GM18870 (cell line): ENCODE measurements around the gene CLEC19A.
"Not testable (repeated sequence)": the region's sequence is repeated elsewhere in the genome, so short reads cannot be mapped to it uniquely, and the experiment has no call there.

Source experiments
- ATAC-seq: cut with Tn5 transposase; IDR thresholded peaks from one replicate; pipeline ENCODE4 v1.9.1; 2021; ENCODE audit warnings: moderate library complexity; ENCODE audit not compliant: unreplicated experiment

CLEC19A gene

DNA sequence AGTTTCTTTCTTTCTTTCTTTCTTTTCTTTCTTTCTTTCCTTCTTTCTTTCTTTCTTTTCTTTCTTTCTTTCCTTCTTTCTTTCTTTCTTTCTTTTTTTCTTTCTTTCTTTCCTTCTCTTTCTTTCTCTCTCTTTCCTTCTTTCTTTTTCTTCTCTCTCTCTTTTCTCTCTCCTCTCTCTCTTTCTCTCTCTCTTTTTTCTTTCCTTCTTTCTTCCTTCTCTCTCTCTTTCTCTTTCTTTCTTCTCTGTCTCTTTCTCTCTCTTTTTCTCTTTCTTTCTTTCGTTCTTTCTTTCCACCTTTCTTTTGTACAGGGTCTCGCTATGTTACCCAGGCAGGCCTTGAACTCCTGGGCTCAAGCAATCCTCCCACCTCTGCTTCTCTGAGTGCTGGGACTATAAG lies 35.7 kb downstream of the CLEC19A start:
- ATAC-seq, result not testable (repeated sequence)

DNA sequence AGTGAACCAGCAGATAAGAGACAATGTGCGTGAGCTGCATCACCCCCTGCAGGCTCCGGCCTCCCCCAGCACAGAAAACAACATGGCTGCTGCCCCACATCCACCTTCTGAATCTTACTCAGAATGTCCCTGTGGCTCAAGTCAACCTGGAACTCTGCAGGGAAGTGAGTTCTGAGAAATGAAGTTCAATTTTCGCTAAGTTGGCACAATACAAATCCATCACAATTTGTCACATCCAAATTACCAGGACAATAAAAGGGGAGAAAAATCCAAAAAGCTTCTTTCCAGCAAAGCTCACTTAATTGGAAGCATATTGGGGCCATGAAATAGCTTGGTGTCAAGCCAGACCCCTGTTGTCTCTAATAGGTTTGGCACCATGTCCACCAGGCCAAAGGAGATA lies 38.1 kb downstream of the CLEC19A start:
- ATAC-seq, result no peak

GRCh38 chr16:19328364-19328763 lies 42.8 kb downstream of the CLEC19A start:
- no peak for ATAC-seq

GRCh38 chr16:19329932-19330331 lies 44.4 kb downstream of the CLEC19A start:
- no peak for ATAC-seq

DNA sequence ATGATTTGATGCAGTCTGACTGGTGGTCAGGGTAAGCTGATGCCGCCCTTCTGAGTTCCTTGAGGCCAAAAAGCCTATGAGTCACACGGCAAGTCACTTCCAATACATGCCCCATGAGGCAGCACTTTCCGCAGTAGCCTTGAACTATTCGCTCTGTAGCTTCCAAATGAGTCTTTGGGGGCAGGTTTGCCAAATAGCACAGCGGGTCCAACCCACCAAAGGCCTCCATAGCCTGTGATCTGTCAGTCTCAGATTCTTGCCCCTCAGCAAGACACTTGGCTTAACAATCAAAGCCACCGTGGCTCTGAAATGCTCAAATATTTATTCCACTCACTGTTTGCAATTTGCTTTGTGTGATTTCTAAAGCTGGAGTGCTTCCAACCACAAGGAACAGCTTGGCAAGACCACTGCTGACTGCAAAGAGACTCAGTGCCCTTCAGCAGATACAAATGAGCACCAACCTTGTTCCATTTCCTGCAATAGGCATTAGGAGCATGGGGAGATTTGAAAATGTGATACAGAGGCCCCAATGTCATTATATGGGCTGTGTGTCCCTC lies 45.4 kb downstream of the CLEC19A start:
- ATAC-seq, result no peak

DNA sequence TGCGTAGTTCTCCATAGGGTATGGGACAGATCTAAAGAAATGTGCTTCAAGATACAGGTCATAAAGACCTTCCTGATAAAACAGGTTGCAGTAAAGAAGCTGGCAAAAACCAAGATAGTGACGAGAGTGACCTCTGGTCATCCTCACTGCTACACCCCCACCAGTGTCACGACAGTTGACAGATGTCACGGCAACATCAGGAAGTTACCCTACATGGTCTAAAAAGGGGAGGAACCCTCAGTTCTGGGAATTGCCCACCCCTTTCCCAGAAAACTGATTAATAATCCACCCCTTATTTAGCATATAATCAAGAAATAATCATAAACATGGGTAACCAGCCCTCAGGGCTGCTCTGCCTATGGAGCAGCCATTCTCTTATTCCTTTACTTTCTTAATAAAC lies 46.3 kb downstream of the CLEC19A start:
- ATAC-seq, result no peak

- no peak for ATAC-seq
Measured at GRCh38 chr16:19338335-19338734, 52.8 kb downstream of the CLEC19A start.

DNA sequence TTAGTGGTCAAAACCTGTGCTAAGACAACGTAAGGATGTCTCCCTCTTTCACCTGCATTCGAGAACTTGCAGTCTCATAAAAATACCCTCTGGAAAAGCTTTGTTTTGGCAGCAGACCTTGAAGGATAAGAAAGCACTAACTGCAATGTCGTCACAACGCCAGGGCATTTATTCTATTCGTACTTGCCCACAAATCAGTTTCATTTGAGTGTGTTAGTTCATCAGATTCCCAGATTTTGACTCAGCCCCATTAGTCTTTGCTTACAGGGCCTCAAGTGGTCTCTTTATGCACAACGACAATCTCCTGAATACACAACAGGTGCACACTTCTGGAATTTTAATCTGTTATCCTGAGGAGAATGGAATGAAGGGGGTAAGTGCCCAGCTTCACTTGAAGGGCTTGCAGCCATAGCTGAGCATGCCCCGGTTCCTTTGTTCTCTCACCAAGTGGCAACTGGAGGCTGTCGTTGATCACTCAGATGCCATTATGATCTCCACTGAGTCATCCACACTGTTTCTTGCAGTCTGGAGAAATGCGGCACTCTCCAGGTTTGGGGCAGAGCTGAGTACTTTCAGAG lies 58.8 kb downstream of the CLEC19A start:
- ATAC-seq, result no peak

GRCh38 chr16:19344980-19345379 lies 59.4 kb downstream of the CLEC19A start:
- ATAC-seq, result no peak

DNA sequence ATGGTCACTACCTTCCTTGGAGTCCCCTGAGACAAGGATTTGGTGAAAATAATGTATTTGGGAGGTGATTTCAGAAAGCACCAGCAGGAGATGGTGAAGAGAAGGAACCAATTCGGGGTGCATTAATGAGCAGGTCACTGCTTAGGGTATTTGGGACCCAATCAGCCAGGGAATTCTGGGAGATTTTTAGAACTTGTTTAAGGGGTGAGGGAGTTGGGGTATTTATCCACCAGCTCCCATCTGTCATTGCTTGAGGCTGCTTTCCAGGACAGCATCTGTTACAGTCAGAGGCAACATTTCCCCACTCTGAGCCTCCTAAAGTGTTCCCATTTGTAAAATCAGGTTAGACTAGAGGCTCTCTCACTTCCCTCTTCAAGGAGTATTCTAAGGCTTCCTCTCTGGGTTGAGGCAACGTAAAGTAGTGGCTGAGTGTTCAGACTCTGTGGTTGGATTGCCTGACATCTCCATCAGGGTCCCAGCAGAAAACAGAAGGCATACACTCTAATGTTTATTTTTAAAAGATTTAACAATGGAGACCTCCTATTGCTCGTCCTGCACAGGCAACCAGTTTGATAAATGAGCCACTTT lies 60.9 kb downstream of the CLEC19A start:
- no peak for ATAC-seq

DNA sequence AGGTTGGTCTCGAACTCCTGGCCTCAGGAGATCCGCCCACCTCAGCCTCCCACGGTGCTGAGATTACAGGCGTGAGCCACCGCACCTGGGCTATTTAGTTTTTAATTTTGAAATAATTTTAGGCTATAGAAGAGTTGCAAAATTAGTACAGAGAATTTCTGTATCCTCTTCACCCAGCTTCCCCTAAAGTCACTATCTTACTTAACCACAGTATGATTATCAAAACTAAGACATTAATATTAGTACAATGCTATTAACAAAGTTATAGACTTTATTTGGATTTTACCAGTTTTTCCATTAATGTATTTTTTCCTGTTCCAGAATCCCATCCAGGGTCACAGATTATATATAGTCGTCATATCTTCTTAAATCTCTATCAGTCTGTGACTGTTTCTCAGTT lies 62.6 kb downstream of the CLEC19A start:
- no peak for ATAC-seq

DNA sequence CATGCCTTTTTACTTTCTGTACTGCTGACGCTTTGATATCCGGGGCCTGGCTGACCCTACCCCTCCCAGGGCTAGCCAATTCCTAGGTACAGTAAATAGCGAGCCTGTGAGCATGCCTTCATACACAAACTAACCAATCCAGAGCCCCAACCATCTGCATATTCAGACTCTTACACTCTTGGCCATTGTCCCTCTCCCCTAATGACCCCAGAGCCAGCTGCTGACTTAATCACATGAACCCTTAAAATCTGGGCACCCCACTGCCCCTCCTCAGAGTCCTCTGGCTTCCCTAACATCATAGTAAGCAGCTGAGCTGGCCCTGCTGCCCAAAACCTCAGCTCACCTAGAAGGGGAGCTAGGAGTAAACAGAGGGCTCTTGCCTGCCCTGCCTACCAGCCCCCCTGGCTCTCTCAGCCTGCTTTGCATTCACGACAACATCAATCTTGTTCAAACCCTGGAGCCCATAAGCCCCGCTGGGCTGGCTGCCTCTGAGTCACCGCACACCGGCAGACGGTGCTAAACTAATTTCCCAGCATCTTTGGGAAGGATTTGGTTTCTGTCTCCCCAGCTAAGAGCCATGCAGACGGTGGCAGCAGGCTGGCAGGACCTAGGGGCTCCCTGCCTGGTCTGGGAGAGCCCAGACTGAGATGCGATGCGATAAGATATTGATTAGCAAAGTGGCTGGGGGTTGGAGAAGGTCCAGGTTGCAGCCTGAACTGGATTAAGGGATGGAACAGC lies 63.2 kb downstream of the CLEC19A start:
- ATAC-seq, result no peak

DNA sequence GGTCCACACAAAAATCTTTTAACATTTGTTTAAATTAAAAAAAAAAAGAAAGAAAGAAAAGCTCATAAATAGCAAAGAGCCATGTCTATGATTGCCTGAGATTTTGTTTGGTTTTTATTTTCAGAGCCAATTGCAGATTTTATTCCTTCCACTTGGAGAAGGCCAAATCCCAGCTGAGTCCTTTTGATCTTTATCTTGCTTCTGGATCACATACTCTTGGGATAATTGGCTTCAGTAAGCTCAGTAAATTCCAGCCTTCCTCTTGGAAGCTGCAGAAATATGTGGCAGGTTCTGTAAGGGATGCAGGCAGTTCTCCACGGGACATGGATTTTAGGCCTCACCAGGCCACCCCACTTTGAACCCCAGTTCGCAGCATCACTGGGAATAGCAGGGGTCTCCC lies 68.8 kb downstream of the CLEC19A start:
- ATAC-seq, result no peak

DNA sequence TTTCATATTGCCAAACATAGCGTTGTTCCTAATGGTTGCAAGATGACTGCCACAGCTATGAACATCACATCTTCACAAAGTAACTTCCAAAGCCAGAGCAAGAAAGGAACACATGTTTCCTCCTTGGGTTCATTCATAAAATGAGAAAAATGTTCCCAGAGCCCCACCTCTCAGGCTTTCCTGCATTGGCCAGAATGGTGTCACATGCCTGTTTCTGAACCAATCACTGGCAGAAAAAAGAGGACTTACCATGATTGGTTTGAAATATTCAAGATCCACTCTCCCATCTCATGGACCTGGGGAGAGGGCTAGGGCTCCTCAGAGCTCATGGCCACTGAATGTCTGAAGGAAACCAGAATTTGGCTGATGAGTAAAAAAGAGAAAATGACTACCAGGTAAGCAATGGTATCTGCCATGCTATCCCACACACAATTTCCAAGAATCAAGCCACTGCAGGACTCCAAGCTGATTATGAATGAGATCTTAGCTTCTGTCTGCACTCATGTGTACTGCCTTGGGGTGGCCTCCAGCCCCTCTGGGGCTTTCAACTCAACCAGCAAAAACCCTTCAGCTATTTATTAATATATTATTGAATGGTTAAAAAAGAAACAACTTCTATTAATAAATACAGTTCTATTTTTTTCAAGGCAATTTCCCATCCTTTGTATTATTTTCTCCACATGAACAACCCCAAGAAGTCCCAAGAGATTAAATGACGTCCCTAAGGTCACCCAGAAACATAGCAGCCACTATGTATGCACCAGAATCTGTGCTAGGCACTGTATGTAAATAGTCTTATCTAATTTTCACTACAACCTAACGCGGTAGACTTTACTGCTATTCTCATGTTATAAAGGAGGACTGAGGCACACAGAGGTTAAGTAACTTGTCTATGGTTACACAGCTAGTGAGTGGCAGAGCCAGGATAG lies 70.8 kb downstream of the CLEC19A start:
- ATAC-seq, result no peak

- no peak for ATAC-seq
Measured at GRCh38 chr16:19359556-19359955, 74.0 kb downstream of the CLEC19A start.
